ENCODE results near the gene POU2F2. TPM values are rescaled to one million over a fixed set of nuclear protein-coding genes. Genes with fewer than 3 reads are reported as not detected.

POU2F2 gene
- total RNA-seq, 1 experiment from 2014 or later: 0.89 TPM

DNA sequence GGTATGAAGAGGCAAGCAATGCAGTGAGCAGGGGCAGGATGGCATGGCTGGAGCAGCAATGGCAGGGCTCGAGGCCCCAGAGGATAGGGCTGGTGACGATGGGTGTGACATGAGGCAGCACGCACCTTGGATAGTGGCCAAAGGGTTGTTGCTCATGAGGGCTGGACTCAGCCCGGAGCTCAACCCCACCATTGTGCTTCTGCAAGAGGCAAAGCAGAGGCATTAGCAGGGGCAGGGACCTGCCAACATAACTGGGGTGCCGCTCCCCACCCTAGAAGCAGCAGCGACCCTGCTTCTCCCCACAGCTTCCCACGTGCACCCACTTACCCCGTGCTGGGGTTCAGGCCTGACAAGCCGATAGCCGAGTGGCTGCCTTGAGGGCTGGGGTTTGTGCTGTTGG lies 40.5 kb downstream of the POU2F2 start:
- H4K20me1 ChIP-seq (ENCODE audit: insufficient read depth): no peaks in the 10 kb centered on the region
- no peaks in the 10 kb centered on the region for H3K79me2 ChIP-seq (ENCODE audit: insufficient read depth, low read length)
- no peak overlapping the region for H3K9ac ChIP-seq (ENCODE audit: low read length)
- no peaks in the 10 kb centered on the region for H3K36me3 ChIP-seq (ENCODE audit: control insufficient read depth in 1 of 2, insufficient read depth in 2 of 2, low read length in 2 of 2)
- ChIA-PET CTCF (interaction anchor here (0.7 to 1.0 kb wide), 3 partner anchors 10 to 57 kb away, joined by 4 to 5 read pairs (median 4); partner anchors contain the start of gene ZNF574), POLR2A (interaction anchor here (0.6 kb wide), 1 partner anchor 15 kb away, joined by 3 read pairs; no protein-coding TSS in a partner anchor), RAD21 (ENCODE audit: low non-redundant PET in 1 of 2, low total read pairs in 2 of 2, uncharacterized antibody in 2 of 2, unreplicated experiment in 2 of 2) (interaction anchor here in 1 of 2 experiments (0.6 kb wide), 1 partner anchor 33 kb away, joined by 3 read pairs; no protein-coding TSS in a partner anchor)
- H2AFZ ChIP-seq (ENCODE audit: low read depth, low read length, poor library complexity, severe bottlenecking): no peak overlapping the region
- no peaks in the 10 kb centered on the region for H3K27me3 ChIP-seq (ENCODE audit: insufficient read depth, low read length)
- ATAC-seq (peak; percentile 60), DNase-seq (ENCODE audit: low read depth, low spot score) (no peak)
- no peak overlapping the region for H3K4me3 ChIP-seq (replicated peaks in 1 of 2; ENCODE audit: low read depth in 1 of 2, low read length in 2 of 2)
- intact Hi-C loops (cut with micrococcal nuclease): loop anchor here (10.0 kb wide), 1 partner anchor 97 kb away; the partner anchor contains the start of gene ATP1A3
- no TSS peak for BruUV-seq (replicated peaks)
- peaks cover 0 to 30% of the 10 kb centered on the region in 2 experiments; a peak in 2 of 4 replicates for H3K4me1 ChIP-seq (ENCODE audit: control insufficient read depth in 1 of 2, insufficient read depth in 2 of 2, low read length in 2 of 2)
- no peak overlapping the region for H3K27ac ChIP-seq (ENCODE audit: low read depth, low read length)
- TF ChIP-seq, protein P1, sequence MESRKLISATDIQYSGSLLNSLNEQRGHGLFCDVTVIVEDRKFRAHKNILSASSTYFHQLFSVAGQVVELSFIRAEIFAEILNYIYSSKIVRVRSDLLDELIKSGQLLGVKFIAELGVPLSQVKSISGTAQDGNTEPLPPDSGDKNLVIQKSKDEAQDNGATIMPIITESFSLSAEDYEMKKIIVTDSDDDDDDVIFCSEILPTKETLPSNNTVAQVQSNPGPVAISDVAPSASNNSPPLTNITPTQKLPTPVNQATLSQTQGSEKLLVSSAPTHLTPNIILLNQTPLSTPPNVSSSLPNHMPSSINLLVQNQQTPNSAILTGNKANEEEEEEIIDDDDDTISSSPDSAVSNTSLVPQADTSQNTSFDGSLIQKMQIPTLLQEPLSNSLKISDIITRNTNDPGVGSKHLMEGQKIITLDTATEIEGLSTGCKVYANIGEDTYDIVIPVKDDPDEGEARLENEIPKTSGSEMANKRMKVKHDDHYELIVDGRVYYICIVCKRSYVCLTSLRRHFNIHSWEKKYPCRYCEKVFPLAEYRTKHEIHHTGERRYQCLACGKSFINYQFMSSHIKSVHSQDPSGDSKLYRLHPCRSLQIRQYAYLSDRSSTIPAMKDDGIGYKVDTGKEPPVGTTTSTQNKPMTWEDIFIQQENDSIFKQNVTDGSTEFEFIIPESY (IDR thresholded peaks at IDR 0.05; ENCODE audit: extremely low read depth, insufficient replicate concordance, low read length): no peak
- TF ChIP-seq, protein P2, sequence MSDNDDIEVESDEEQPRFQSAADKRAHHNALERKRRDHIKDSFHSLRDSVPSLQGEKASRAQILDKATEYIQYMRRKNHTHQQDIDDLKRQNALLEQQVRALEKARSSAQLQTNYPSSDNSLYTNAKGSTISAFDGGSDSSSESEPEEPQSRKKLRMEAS (IDR thresholded peaks at IDR 0.05): peak; percentile 78
- 0 out of 2 replicates have a peak overlapping the region, but pooled peaks have one; percentile 29 for H3K4me2 ChIP-seq (ENCODE audit: low read length)
- H3K9me3 ChIP-seq (ENCODE audit: control insufficient read depth in 1 of 2, insufficient read depth in 1 of 2, low read depth in 1 of 2, low read length in 2 of 2): no peaks in the 10 kb centered on the region
- no peaks in the 10 kb centered on the region for H3K9me2 ChIP-seq (ENCODE audit: insufficient read depth)

DNA sequence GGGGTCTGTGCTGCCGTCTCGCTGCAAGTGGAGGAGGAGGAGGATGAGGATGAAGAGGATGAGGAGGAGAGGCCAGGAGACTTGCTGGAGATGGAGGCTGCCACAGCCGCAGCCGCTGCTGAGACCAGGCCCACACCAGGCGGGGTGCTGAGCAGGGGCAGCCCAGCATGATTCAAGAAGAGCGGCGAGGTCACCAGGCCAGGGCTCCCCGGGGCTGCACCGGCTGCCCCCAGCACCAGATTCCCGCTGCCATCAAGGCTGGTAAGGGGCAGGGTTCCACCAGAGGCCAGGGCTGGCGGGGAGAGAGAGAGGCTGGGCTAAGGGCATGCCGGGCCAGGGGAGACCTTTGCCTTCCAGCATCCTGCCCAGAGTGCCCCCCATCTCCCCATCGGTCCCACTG lies 40.9 kb downstream of the POU2F2 start:
- Histone ChIP-seq H3K9ac (ENCODE audit: low read length) (no peak overlapping the region), H3K27me3 (ENCODE audit: insufficient read depth, low read length) (no peaks in the 10 kb centered on the region), H2AFZ (ENCODE audit: low read depth, low read length, poor library complexity, severe bottlenecking) (no peak overlapping the region), H3K4me2 (ENCODE audit: low read length) (0 out of 2 replicates have a peak overlapping the region, but pooled peaks have one; percentile 29), H3K79me2 (ENCODE audit: insufficient read depth, low read length) (no peaks in the 10 kb centered on the region), H3K9me3 (ENCODE audit: control insufficient read depth in 1 of 2, insufficient read depth in 1 of 2, low read depth in 1 of 2, low read length in 2 of 2) (no peaks in the 10 kb centered on the region), H3K36me3 (ENCODE audit: control insufficient read depth in 1 of 2, insufficient read depth in 2 of 2, low read length in 2 of 2) (no peaks in the 10 kb centered on the region), H4K20me1 (ENCODE audit: insufficient read depth) (no peaks in the 10 kb centered on the region), H3K4me3 (replicated peaks in 1 of 2; ENCODE audit: low read depth in 1 of 2, low read length in 2 of 2) (no peak overlapping the region), H3K27ac (ENCODE audit: low read depth, low read length) (no peak overlapping the region), H3K4me1 (ENCODE audit: control insufficient read depth in 1 of 2, insufficient read depth in 2 of 2, low read length in 2 of 2) (peaks cover 0 to 30% of the 10 kb centered on the region in 2 experiments; a peak in 2 of 4 replicates), H3K9me2 (ENCODE audit: insufficient read depth) (no peaks in the 10 kb centered on the region)
- BruUV-seq (replicated peaks): no TSS peak
- RAD21 ChIA-PET (ENCODE audit: low non-redundant PET in 1 of 2, low total read pairs in 2 of 2, uncharacterized antibody in 2 of 2, unreplicated experiment in 2 of 2): no interaction called here
- TF ChIP-seq FOSL1 (IDR thresholded peaks at IDR 0.05; ENCODE audit: low read depth) (no peak), ZFX (IDR thresholded peaks at IDR 0.05) (no peak), CBX3 (IDR thresholded peaks at IDR 0.05; ENCODE audit: low read depth) (no peak)
- POLR2A ChIA-PET: no interaction called here
- CTCF ChIA-PET: interaction anchor here (1.0 kb wide), 1 partner anchor 10 kb away, joined by 4 read pairs; no protein-coding TSS in a partner anchor
- ATAC-seq (no peak), DNase-seq (ENCODE audit: low read depth, low spot score) (no peak)
- intact Hi-C loops (cut with micrococcal nuclease): loop anchor here (10.0 kb wide), 1 partner anchor 96 kb away; the partner anchor contains the start of gene ATP1A3
